Measurements from ENCODE around the gene ROR2.

The ROR2 gene

DNA sequence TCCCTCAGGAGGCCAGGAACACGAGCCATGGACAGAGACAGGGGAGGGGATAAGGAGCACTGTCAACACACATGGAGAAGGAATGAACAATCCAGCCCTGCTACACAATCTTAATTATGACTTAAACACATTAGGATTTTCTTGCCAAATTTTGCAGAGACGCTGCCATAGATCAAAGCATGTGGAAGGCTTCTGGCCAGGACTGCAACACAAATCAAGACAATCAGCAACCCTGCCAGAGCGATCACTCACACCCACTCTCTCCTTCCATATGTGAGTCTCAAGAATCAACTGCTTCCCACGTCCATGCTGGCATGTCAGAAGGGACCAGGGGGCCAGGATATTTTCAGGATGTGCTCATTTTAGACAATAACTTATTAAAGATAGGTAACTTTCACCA lies 85.6 kb downstream of the ROR2 start:
- H3K4me3 ChIP-seq (ENCODE audit: low read length): no peak overlapping the region
- no peaks in the 10 kb centered on the region for H3K9me3 ChIP-seq (ENCODE audit: control insufficient read depth, low read length)
- DNase-seq (ENCODE audit: low read depth): no peak
- H3K27me3 ChIP-seq (replicated peaks; ENCODE audit: control insufficient read depth, insufficient read depth, low read length): peaks cover 9% of the 10 kb centered on the region
- no peak overlapping the region for H3K9ac ChIP-seq (ENCODE audit: low read length)
- no peaks in the 10 kb centered on the region for H3K36me3 ChIP-seq (ENCODE audit: control insufficient read depth, insufficient read depth, low read length, severe bottlenecking)
- H3K4me1 ChIP-seq (ENCODE audit: control insufficient read depth, insufficient read depth, low read length): no peaks in the 10 kb centered on the region

DNA sequence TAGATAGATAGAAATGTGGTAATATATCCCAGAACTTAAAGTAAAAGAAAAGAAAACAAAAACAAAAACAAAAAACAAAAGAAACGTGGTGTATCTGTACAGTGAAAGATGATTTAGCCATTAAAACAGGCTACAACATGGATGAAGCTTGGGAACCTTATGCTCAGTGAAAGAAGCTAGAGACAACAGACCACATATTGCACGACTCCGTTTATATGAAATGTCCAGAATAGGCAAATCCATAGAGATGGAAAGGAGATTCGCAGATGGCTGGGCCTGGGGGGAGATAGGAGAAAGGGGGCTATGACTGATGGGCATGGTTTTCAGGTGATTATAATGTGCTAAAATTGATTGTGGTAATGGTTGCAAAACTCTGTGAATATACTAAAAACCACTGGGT lies 86.6 kb downstream of the ROR2 start:
- Histone ChIP-seq H3K4me1 (ENCODE audit: control insufficient read depth, insufficient read depth, low read length) (no peaks in the 10 kb centered on the region), H3K9ac (ENCODE audit: low read length) (no peak overlapping the region), H3K9me3 (ENCODE audit: control insufficient read depth, low read length) (no peaks in the 10 kb centered on the region), H3K4me3 (ENCODE audit: low read length) (no peak overlapping the region), H3K36me3 (ENCODE audit: control insufficient read depth, insufficient read depth, low read length, severe bottlenecking) (no peaks in the 10 kb centered on the region), H3K27me3 (replicated peaks; ENCODE audit: control insufficient read depth, insufficient read depth, low read length) (peaks cover 5% of the 10 kb centered on the region)
- DNase-seq (ENCODE audit: low read depth): no peak

DNA sequence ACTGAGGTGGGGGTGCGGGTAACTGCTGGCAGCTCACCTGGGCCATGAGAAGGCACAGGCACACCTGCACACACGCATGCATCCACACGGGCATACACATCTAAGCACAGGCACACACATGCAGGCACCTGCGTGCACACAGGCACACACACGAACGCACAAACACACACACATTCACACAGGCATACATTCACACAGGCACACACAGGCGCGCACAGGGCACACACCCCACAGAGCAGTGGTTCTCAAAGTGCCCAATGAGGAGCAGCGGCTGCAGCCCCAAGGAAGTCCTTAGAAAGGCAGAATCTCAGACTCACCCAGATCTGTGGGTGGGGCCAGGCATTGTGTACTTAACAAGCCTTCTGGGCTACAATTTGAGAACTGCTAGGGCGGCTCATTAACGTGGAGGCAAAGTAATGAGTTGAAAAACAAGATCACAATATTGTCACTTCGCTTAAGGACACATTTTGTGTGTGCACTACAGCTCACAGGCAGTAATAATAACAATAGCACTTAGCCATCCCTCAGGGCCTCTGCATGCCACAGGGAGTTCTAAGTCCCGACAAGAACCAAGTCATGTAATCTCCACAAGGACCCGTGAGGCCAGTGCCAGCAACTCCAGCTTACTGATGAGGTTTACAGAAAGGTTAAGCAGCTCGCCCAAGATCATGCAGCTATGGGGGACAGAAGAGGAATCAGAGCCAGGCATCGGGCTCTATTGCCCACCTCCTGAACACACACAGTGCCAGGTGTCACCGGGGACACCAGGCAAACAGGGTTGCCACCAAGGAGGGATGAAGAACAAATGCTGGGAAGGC lies 91.6 kb downstream of the ROR2 start:
- Histone ChIP-seq H3K9me3 (ENCODE audit: control insufficient read depth, low read length) (no peaks in the 10 kb centered on the region), H3K9ac (ENCODE audit: low read length) (no peak overlapping the region), H3K4me3 (ENCODE audit: low read length) (no peak overlapping the region), H3K36me3 (ENCODE audit: control insufficient read depth, insufficient read depth, low read length, severe bottlenecking) (no peaks in the 10 kb centered on the region), H3K27me3 (replicated peaks; ENCODE audit: control insufficient read depth, insufficient read depth, low read length) (no peaks in the 10 kb centered on the region), H3K4me1 (ENCODE audit: control insufficient read depth, insufficient read depth, low read length) (no peaks in the 10 kb centered on the region)
- DNase-seq (ENCODE audit: low read depth): no peak

DNA sequence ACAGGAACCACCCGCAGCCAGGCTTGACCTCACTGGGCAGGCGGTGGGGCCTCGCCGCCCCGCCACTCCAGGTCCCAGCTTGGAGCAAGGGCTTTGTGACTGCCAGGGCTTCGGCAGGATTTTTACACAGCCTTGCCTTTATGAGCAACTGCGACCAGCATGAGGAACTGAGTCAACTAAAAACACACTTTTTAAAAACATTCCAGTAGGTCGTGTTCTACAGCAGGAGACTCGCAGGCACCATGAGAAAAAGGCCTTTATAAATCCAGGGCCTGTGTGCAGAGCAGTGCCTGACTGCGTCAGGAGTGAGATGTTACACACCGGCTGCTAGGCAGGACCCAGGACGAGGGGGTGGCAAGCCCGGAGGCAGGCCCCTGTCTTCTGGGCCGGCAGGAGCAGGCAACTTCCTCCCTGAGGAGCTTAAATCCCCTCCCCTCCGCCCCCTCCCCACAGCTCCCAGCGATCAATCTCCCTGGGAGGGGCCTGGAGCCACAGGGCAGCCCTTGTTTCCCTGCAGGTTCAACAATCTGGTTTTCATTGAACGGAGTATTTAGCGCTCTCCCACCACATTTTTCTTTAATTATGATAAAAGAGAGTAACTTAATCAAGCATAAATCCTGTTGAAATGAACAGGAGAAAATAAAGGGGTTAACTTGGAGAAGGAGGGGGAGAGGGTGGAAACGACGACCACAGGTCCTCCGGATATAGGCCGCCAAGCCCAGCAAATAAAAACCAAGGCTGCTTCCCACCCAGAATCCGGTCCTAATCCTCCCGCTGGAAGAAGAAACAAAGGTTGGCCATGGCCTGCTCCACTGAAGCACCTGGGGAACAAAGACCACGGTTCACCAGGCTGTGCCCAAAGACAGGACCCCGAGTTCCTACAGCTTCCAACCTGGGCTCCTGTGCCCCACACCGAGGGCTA lies 92.5 kb downstream of the ROR2 start:
- no peak for DNase-seq (ENCODE audit: low read depth)
- H3K9me3 ChIP-seq (ENCODE audit: control insufficient read depth, low read length): no peaks in the 10 kb centered on the region
- H3K9ac ChIP-seq (ENCODE audit: low read length): no peak overlapping the region
- no peaks in the 10 kb centered on the region for H3K4me1 ChIP-seq (ENCODE audit: control insufficient read depth, insufficient read depth, low read length)
- H3K36me3 ChIP-seq (ENCODE audit: control insufficient read depth, insufficient read depth, low read length, severe bottlenecking): no peaks in the 10 kb centered on the region
- H3K27me3 ChIP-seq (replicated peaks; ENCODE audit: control insufficient read depth, insufficient read depth, low read length): no peaks in the 10 kb centered on the region
- no peak overlapping the region for H3K4me3 ChIP-seq (ENCODE audit: low read length)

DNA sequence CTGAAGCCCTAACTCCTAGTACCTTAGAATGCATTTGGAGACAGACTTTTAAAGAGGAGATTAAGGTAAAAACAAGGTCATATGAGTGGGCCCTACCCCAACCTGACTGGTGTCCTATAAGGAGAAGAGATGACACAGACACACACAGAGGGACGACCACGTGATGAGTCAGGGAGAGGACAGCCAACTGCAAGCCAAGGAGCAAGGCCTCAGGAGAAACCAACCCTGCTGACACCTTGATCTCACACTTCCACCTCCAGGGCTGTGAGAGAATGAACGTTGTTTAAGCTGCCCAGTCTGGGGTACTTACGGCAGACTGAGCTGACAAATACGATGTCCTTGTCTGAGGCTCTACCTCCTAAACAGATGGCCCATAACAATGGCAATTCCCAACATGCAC lies 93.6 kb downstream of the ROR2 start:
- Histone ChIP-seq H3K4me3 (ENCODE audit: low read length) (no peak overlapping the region), H3K36me3 (ENCODE audit: control insufficient read depth, insufficient read depth, low read length, severe bottlenecking) (no peaks in the 10 kb centered on the region), H3K4me1 (ENCODE audit: control insufficient read depth, insufficient read depth, low read length) (no peaks in the 10 kb centered on the region), H3K27me3 (replicated peaks; ENCODE audit: control insufficient read depth, insufficient read depth, low read length) (no peaks in the 10 kb centered on the region), H3K9ac (ENCODE audit: low read length) (no peak overlapping the region), H3K9me3 (ENCODE audit: control insufficient read depth, low read length) (no peaks in the 10 kb centered on the region)
- no peak for DNase-seq (ENCODE audit: low read depth)

DNA sequence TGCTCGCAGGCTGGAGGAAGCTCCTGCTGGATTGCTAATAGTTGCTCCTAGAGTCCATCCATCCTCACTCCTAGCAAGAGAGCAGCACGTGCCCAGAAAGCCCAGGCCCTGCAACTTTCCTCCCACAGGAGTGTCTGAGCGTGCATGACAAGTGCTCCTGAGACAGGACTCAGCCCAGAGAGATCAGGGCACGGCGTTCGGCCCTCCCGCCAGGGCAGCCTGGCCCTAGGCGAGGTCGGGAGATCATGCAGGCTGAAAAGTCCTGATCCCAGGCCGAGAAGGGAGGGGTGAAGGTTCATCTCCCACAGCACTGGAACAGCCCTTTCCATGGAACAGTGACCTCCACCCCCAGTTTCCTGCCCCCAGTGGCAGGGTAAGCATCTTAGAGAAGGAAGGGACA lies 94.8 kb downstream of the ROR2 start:
- Histone ChIP-seq H3K9ac (ENCODE audit: low read length) (no peak overlapping the region), H3K4me1 (ENCODE audit: control insufficient read depth, insufficient read depth, low read length) (no peaks in the 10 kb centered on the region)

DNA sequence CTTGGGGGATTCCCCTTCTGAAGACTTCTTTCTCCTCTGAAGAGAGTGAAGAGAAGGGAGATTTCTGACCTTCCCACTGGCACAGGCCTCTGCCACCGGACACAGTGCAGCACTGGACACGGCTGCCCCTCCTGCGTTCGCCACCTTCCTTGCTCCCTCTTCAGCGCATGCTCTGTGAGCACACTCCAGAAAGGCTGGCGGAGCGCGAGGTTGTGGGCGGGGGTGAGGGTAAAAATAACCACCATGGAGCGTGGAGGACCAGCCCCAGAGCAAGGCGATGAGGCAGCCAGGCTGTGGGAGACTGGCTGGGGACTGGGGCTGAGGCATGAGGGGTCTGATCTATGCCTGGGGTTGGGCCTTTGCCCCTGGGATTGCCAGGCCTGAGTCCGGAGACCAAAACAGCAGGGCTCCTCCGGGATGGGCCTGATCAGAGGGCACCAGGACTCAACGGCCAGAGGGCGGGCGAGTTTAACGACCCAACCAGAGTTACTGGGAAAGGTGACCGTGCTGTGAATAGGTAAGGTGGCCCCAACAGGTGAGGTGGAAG lies 97.2 kb downstream of the ROR2 start:
- Histone ChIP-seq H3K9ac (ENCODE audit: low read length) (no peak overlapping the region), H3K36me3 (ENCODE audit: control insufficient read depth, insufficient read depth, low read length, severe bottlenecking) (no peaks in the 10 kb centered on the region), H3K9me3 (ENCODE audit: control insufficient read depth, low read length) (no peaks in the 10 kb centered on the region), H3K4me3 (ENCODE audit: low read length) (no peak overlapping the region), H3K27me3 (replicated peaks; ENCODE audit: control insufficient read depth, insufficient read depth, low read length) (no peaks in the 10 kb centered on the region), H3K4me1 (ENCODE audit: control insufficient read depth, insufficient read depth, low read length) (no peaks in the 10 kb centered on the region)
- DNase-seq (ENCODE audit: low read depth): no peak

More for the DNA sequence above, 94.8 kb downstream of the ROR2 start:
- DNase-seq (ENCODE audit: low read depth): no peak
- no peaks in the 10 kb centered on the region for H3K9me3 ChIP-seq (ENCODE audit: control insufficient read depth, low read length)
- no peak overlapping the region for H3K4me3 ChIP-seq (ENCODE audit: low read length)
- no peaks in the 10 kb centered on the region for H3K36me3 ChIP-seq (ENCODE audit: control insufficient read depth, insufficient read depth, low read length, severe bottlenecking)
- H3K27me3 ChIP-seq (replicated peaks; ENCODE audit: control insufficient read depth, insufficient read depth, low read length): no peaks in the 10 kb centered on the region

DNA sequence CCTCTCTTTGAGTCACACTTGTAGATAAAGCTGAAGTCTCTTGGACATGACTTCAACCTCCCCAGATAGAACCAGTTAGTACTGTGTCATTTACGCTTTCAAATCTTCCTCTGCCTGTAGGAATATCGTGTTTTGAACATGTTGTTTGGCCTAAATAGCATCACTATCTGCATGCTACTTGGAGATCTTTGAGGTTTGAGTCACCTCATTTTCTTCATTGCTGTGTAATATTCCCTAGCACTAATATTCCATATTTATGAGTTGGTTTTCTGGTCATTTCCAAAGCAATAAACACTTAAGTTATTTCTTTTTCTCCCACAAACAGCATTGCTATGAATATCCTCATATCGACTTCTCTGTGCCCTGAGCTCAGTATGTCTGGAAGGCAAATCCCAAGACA lies 100.3 kb downstream of the ROR2 start:
- no peaks in the 10 kb centered on the region for H3K4me1 ChIP-seq (ENCODE audit: control insufficient read depth, insufficient read depth, low read length)
- H3K4me3 ChIP-seq (ENCODE audit: low read length): no peak overlapping the region
- H3K27me3 ChIP-seq (replicated peaks; ENCODE audit: control insufficient read depth, insufficient read depth, low read length): no peaks in the 10 kb centered on the region
- no peak for DNase-seq (ENCODE audit: low read depth)
- no peaks in the 10 kb centered on the region for H3K36me3 ChIP-seq (ENCODE audit: control insufficient read depth, insufficient read depth, low read length, severe bottlenecking)
- H3K9me3 ChIP-seq (ENCODE audit: control insufficient read depth, low read length): no peaks in the 10 kb centered on the region
- H3K9ac ChIP-seq (ENCODE audit: low read length): no peak overlapping the region

DNA sequence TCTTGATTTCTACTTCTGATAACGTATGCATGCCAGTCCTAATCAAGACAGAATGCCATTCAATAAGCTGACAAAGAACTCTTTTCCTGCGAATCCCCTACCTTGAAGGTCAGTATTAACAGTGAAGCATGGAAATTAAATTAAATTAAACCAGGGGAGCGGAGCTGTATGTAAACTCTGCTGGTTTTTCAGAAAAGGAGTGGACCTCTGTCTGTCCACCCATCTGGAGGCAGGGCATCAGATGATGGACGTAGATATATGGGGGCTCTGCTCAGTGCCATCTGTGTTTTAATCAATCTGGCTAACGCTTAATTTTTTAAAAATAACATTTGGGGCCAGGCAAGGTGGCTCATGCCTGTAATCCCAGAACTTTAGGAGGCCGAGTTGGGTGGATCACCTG lies 101.9 kb downstream of the ROR2 start:
- peaks cover 11% of the 10 kb centered on the region for H3K4me1 ChIP-seq (ENCODE audit: control insufficient read depth, insufficient read depth, low read length)
- no peak for DNase-seq (ENCODE audit: low read depth)
- H3K36me3 ChIP-seq (ENCODE audit: control insufficient read depth, insufficient read depth, low read length, severe bottlenecking): no peaks in the 10 kb centered on the region
- no peak overlapping the region for H3K9ac ChIP-seq (ENCODE audit: low read length)
- no peaks in the 10 kb centered on the region for H3K27me3 ChIP-seq (replicated peaks; ENCODE audit: control insufficient read depth, insufficient read depth, low read length)
- H3K9me3 ChIP-seq (ENCODE audit: control insufficient read depth, low read length): no peaks in the 10 kb centered on the region
- H3K4me3 ChIP-seq (ENCODE audit: low read length): no peak overlapping the region

DNA sequence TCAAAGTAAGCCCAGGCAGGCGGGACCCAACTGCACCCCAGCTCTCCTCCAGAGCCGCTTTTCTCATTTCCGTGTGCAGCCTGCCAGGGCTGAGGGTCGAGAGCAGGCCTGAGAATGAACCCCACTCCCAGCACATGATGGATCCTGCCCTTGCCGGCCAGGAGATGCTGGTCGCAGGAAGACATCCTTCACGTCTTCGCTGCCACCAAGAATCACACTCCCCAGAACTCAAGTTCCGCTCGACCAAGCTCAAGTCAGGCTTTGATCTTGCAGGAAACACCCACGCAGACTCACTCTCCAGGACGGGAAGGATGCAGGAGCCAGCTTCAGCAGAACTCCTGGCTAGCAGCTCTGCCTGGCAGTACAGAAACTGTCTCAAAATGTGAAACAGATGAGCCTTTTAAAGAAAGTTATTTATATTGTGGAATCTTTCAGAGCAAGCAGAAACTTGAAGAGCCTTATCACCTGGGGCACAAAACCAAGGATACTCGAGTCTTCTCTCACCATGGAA lies 102.4 kb downstream of the ROR2 start:
- H3K27me3 ChIP-seq (replicated peaks; ENCODE audit: control insufficient read depth, insufficient read depth, low read length): no peaks in the 10 kb centered on the region
- H3K36me3 ChIP-seq (ENCODE audit: control insufficient read depth, insufficient read depth, low read length, severe bottlenecking): no peaks in the 10 kb centered on the region
- H3K9me3 ChIP-seq (ENCODE audit: control insufficient read depth, low read length): no peaks in the 10 kb centered on the region
- peaks cover 11% of the 10 kb centered on the region for H3K4me1 ChIP-seq (ENCODE audit: control insufficient read depth, insufficient read depth, low read length)
- H3K9ac ChIP-seq (ENCODE audit: low read length): no peak overlapping the region
- DNase-seq (ENCODE audit: low read depth): peak; percentile 59
- H3K4me3 ChIP-seq (ENCODE audit: low read length): no peak overlapping the region

DNA sequence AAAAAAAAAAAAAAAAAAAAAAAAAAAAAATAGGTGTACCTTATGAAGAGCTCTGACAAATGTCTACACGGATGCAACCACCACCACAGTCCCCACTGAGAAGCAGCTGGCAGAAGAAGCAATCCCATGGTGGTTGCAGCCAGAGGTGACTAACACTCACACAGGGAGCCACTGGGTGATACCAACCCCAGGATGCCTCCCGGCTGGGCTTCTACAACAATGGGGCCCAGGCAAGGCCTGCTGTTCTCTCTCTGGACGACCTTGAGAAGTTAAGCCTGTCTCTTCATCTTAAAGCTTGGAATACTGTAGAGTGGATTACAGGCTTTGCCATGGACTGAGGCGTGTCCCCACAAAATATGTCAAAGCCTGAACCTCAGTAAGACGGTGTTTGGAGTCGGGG lies 104.1 kb downstream of the ROR2 start:
- DNase-seq (ENCODE audit: low read depth): no peak
- Histone ChIP-seq H3K4me1 (ENCODE audit: control insufficient read depth, insufficient read depth, low read length) (peaks cover 11% of the 10 kb centered on the region), H3K4me3 (ENCODE audit: low read length) (no peak overlapping the region), H3K36me3 (ENCODE audit: control insufficient read depth, insufficient read depth, low read length, severe bottlenecking) (no peaks in the 10 kb centered on the region), H3K27me3 (replicated peaks; ENCODE audit: control insufficient read depth, insufficient read depth, low read length) (no peaks in the 10 kb centered on the region), H3K9me3 (ENCODE audit: control insufficient read depth, low read length) (no peaks in the 10 kb centered on the region), H3K9ac (ENCODE audit: low read length) (no peak overlapping the region)

Measured in adipocyte (in vitro differentiated cells).